Fibroblast of skin of left biceps (primary cell): Measurements from ENCODE around the gene EVI5.
"Not testable (repeated sequence)": the region's sequence is repeated elsewhere in the genome, so short reads cannot be mapped to it uniquely, and the experiment has no call there.

Experiments
- DNase-seq, 2 experiments: peaks; one replicate each; pipeline ENCODE4 v3.0.0-alpha.2; 2013; ENCODE audit warnings: low read depth in 2 of 2

Gene EVI5

DNA sequence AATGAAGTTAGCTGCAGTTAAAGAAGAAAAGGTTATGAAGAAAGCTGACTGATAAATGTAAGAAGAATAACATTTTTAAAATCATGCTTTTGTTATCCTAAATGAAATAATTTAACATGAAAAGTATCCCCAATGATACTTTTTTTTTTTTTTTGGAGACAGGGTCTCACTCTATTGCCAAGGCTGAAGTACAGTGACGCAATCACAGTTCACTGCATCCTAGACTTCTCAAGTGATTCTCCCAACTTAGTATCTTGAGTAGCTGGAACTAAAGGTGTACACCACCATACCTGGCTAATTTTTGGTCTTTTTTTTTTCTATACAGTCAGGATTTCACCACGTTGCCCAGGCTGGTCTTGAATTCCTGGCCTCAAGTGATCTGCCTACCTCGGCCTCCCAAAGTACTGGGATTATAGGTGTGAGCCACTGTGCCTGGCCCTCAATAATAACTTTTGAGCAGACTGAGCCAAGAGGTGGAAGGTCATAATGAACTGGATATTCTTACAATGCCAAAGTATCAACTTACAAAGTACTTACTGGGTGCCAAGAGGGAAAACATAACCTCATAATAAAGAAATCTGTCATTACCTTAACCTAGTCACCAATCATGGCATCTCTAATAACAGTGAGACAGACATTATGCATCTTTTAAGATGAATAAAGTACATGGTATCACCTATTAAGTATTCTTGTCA lies 94.5 kb downstream of the EVI5 start:
- DNase-seq, result no peak

DNA sequence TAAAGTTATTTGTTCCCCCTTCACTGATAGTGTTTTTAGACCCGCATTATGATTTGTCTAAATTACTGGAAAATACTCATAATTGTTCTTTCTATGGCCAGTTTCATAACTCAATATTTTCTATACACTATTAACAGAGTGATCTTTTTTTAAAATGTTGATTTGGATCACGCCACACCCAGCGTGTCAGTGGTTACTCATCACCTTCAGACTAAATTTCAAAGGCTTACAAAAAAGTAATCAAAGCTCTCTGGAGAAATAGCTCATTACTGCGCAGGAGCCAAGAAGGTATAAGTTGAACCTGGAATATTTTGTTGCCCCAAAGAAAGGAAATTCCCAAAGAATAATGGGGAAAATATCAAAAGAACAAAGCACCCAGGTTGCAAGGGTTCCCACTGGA lies 104.9 kb downstream of the EVI5 start:
- no peak for DNase-seq

GRCh38 chr1:92663775-92664174 lies 121.1 kb downstream of the EVI5 start:
- DNase-seq, result no peak

GRCh38 chr1:92662048-92662447 lies 122.9 kb downstream of the EVI5 start:
- no peak for DNase-seq

- DNase-seq, result no peak
These were observed 127.2 kb downstream of the EVI5 start for GRCh38 chr1:92657701-92658100.

- no peak for DNase-seq
These were observed 129.6 kb downstream of the EVI5 start for GRCh38 chr1:92655197-92655801.

- DNase-seq, result no peak
These were observed 131.1 kb downstream of the EVI5 start for GRCh38 chr1:92653605-92654381.

GRCh38 chr1:92640686-92641085 lies 144.2 kb downstream of the EVI5 start:
- DNase-seq, result not testable (repeated sequence)

- DNase-seq, result no peak
These were observed 146.4 kb downstream of the EVI5 start for GRCh38 chr1:92638498-92638897.

GRCh38 chr1:92635203-92635602 lies 149.7 kb downstream of the EVI5 start:
- not testable (repeated sequence) for DNase-seq

DNA sequence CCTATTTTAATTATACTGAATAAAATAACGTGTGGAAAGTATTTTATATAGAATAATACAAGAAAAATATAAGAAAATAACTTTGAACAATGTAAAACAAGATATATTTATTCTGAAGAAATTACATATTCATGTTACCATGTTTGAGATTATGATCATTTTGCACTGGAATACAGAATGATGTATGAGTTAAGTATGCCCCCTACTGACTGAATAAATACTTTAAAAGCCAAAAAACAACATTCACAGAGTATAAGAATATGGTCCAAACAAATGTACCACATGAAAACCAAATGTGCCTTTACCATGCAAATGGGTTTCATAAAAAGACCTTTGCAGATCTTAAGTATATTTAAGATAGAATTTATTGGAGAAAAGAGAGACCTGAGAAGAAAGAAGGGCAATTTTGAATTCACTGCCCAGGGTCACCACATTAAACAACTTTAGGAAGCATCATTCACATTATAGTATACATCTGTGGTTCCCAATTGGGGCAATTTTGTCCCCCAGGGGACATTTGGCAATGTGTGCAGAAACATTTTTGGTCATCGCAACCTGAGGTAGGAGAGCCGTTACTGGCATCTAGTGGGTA lies 161.6 kb downstream of the EVI5 start:
- no peak for DNase-seq

- DNase-seq, result no peak
These were observed 165.3 kb downstream of the EVI5 start for GRCh38 chr1:92619466-92620189.

DNA sequence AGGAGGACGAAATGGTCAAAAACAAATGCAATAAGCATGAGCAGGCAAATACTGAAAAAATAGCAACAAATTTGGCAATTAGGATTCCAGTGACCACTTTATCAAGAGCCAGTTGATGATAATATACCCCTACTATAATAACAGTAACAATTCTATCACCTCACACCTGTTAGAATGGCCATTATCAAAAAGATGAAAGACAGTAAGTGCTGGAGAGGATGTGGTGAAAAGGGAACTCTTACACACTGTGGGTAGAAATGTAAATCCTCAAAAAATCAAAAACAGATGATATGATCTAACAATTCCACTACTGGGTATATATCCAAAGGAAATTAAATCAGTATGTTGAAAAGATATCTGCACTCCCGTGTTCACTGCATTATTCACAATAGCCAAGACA lies 183.9 kb downstream of the EVI5 start:
- DNase-seq, result no peak

- no peak for DNase-seq
These were observed 185.7 kb downstream of the EVI5 start for GRCh38 chr1:92599184-92599583.

GRCh38 chr1:92589361-92589760 lies 195.5 kb downstream of the EVI5 start:
- not testable (repeated sequence) for DNase-seq

GRCh38 chr1:92587445-92587844 lies 197.5 kb downstream of the EVI5 start:
- DNase-seq, result no peak

GRCh38 chr1:92585831-92586230 lies 199.1 kb downstream of the EVI5 start:
- DNase-seq, result no peak

DNA sequence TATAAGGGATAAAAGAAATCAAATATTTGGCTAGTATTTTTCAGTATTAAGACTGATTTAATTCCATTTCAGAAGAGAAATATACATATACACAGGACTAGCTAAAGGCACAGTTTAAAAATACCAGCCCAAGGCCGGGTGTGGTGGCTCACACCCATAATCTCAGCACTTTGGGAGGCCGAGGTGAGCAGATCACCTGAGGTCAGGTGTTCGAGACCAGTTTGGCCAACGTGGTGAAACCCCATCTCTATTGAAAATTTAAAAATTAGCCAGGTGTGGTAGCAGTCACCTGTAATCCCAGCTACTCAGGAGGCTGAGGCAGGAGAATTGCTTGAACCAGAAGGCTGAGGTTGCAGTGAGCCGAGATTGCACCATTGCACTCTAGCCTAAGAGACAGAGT lies 200.1 kb downstream of the EVI5 start:
- not testable (repeated sequence) for DNase-seq

DNA sequence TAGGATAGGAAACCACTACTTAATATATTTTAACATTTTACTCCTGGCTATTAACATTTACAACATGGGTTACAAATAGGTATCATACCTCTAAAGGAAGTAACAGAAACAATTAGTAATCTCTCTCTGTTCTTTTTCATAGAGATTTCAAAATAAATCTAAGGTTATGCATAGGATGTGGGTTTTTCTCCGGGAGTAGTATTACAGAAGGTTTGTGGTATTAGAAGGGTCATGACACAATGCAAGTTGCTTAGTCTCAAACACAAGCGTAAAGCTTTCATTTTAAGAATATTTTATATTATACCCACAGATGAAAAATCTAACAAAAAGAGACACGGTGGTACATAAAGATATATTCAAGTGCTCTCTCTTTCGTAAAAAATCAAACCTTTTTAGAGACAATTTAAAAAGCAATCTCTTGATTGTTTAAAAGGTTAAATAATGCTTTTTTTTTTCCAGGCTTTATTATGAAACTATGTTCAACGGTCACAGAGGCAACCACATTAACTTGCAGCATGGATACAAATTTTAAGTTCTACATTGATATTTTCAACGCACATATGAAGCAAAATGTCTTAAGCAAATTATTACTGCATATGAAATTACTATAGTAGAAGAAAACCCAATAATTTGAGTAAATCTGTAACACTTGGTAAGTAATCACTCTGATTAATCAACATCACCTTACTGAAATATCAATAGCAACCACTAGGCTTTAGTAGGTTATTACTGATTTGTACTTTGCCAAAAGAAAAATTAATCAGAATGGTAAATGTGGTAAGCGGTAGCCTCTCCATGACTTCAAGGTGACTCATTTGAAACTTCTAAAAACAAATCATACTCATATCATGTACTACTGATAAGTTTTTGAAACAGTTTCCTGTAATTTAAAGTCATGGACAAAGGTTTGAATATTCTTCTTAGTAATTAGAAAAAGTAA lies 200.8 kb downstream of the EVI5 start:
- DNase-seq, result no peak

- no peak for DNase-seq
These were observed 207.5 kb downstream of the EVI5 start for GRCh38 chr1:92577261-92577895.
